Esophagus muscularis mucosa (tissue), 4 donors: ENCODE measurements around the gene ATP13A3. TPM values are rescaled to one million over a fixed set of nuclear protein-coding genes. Genes with fewer than 3 reads are reported as not detected.
"Not testable (repeated sequence)": the region's sequence is repeated elsewhere in the genome, so short reads cannot be mapped to it uniquely, and the experiment has no call there.

Experiments
- DNase-seq: peaks from one replicate; pipeline ENCODE4 v3.0.0-alpha.2; 2017; ENCODE audit errors: extremely low spot score
- H3K27ac ChIP-seq, 4 donors: fragments of 200-600 bp; sonication (generic); replicated peaks in 1 of 4; 1 replicate in 3 of 4; 2 replicates in 1 of 4; pipeline ENCODE4 v1.5.1; 2016 to 2019; ENCODE audit warnings: mild to moderate bottlenecking in 1 of 4
- H3K27me3 ChIP-seq, 4 donors: fragments of 200-600 bp; sonication (generic); one replicate each; pipeline versions ENCODE4 v1.5.1 to v1.6.0; 2016 to 2019
- H3K36me3 ChIP-seq, 4 donors: fragments of 200-600 bp; sonication (generic); one replicate each; pipeline ENCODE4 v1.5.1; 2016 to 2019
- H3K4me1 ChIP-seq, 4 donors: fragments of 200-600 bp; sonication (generic); one replicate each; pipeline ENCODE4 v1.5.1; 2016 to 2019
- H3K4me3 ChIP-seq, 4 donors: fragments of 200-600 bp; sonication (generic); 1 replicate in 2 of 4; 2 replicates in 2 of 4; pipeline ENCODE4 v1.5.1; 2016 to 2019; ENCODE audit warnings: mild to moderate bottlenecking in 4 of 4, moderate library complexity in 1 of 4
- H3K9me3 ChIP-seq, 4 donors: fragments of 200-600 bp; sonication (generic); 1 replicate in 3 of 4; 2 replicates in 1 of 4; pipeline ENCODE4 v1.5.1; 2016 to 2019
- EP300 ChIP-seq: sonication (generic); formaldehyde crosslinking; IDR thresholded peaks from one replicate; pipeline ENCODE4 v1.6.1; 2017; ENCODE audit warnings: antibody characterized with exemption
- POLR2A ChIP-seq: fragments of 450-650 bp; IDR thresholded peaks from one replicate; pipeline ENCODE4 v1.6.1; 2017; ENCODE audit warnings: antibody characterized with exemption, moderate library complexity, mild to moderate bottlenecking, low read depth
- POLR2AphosphoS5 ChIP-seq, 2 donors: sonication (generic); formaldehyde crosslinking; IDR thresholded peaks; one replicate each; pipeline ENCODE4 v1.6.1; 2017; ENCODE audit warnings: antibody characterized with exemption in 2 of 2
- WGBS: methylation state at CpG from one replicate; pipeline ENCODE4 v1.1.5; 2018; 5-methylcytosine and 5-hydroxymethylcytosine counted together
- intact Hi-C: fragments of 100-400 bp; cut with DNase I; formaldehyde crosslinking; loops from one replicate; pipeline ENCODE4 v1.15.1; 2023
- total RNA-seq, 4 donors: library from RNA; depleted of rRNA; stranded (reverse); fragments of >200 nt; gene quantifications; one replicate each; pipeline versions ENCODE4 v1.1.0 to v1.2.1, GENCODE V29; 2016
- TF ChIP-seq, protein P1 (sequence below), 3 experiments: fragments of 200-600 bp in 2 of 3; fragments of 450-650 bp in 1 of 3; sonication (generic) in 2 of 3; IDR thresholded peaks; one replicate each; pipeline ENCODE4 v1.5.1; 2017 to 2019; ENCODE audit warnings: antibody characterized with exemption in 3 of 3, mild to moderate bottlenecking in 2 of 3, moderate library complexity in 1 of 3

Gene ATP13A3
- total RNA-seq, 4 donors from 2014 or later: 74.7 to 167 (median 91.0) TPM

DNA sequence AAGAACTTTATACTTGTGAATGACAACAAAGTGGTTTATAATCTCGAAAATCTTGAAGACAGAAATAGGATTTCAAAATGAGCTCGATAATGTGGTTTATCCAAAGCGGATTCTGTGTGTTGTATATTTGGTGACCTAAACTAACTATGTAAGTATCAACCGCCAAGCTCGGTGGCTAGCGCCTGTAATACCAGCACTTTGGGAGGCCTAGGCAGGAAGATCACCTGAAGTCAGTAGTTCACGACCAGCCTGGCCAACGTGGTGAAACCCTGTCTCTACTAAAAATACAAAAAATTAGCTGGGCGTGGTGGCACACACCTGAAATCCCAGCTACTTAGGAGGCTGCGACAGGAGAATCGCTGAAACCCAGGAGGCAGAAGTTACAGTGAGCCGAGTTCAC, 2.2 kb downstream of the ATP13A3 start:
- Histone ChIP-seq H3K36me3 (peaks cover 0 to 6% (median 2%) of the 10 kb centered on the region in 4 donors), H3K27ac (peak overlapping the region; percentile 90 to 93 (median 92)), H3K4me1 (peaks cover 38 to 70% (median 68%) of the 10 kb centered on the region in 4 donors), H3K9me3 (no peaks in the 10 kb centered on the region), H3K27me3 (no peaks in the 10 kb centered on the region), H3K4me3 (peak overlapping the region in 2 of 4 donors; percentile 80 to 85)
- DNase-seq: no peak
- intact Hi-C loops: no loop called here
- WGBS: 92% methylated on average over 12 of the region's 12 CpGs
- TF ChIP-seq POLR2AphosphoS5 (IDR thresholded peaks at IDR 0.05) (no peak), EP300 (no peak), POLR2A (no peak)
- TF ChIP-seq, protein P1, sequence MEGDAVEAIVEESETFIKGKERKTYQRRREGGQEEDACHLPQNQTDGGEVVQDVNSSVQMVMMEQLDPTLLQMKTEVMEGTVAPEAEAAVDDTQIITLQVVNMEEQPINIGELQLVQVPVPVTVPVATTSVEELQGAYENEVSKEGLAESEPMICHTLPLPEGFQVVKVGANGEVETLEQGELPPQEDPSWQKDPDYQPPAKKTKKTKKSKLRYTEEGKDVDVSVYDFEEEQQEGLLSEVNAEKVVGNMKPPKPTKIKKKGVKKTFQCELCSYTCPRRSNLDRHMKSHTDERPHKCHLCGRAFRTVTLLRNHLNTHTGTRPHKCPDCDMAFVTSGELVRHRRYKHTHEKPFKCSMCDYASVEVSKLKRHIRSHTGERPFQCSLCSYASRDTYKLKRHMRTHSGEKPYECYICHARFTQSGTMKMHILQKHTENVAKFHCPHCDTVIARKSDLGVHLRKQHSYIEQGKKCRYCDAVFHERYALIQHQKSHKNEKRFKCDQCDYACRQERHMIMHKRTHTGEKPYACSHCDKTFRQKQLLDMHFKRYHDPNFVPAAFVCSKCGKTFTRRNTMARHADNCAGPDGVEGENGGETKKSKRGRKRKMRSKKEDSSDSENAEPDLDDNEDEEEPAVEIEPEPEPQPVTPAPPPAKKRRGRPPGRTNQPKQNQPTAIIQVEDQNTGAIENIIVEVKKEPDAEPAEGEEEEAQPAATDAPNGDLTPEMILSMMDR (IDR thresholded peaks at IDR 0.05): no peak

DNA sequence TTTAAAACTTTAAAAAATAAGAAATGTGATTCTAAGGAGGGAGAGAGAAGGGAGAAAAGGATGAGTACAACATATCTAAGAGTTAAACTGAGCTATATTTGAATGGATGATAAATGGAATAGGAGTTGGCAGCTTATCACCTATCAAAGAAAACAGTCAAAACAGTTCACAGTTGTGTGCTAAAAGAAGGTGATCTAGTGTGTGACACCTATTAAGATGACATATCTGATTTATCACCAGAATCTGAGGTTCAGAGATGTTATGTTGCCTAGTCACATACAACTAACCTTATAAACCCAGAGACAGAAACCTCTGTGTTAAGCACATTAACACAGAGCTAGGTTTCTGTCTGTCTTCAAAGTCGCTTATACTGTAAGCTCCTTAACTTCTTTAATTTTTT, 3.0 kb downstream of the ATP13A3 start:
- Histone ChIP-seq H3K27me3 (no peaks in the 10 kb centered on the region), H3K4me1 (peaks cover 40 to 70% (median 68%) of the 10 kb centered on the region in 4 donors), H3K36me3 (peaks cover 0 to 6% (median 2%) of the 10 kb centered on the region in 4 donors), H3K9me3 (no peaks in the 10 kb centered on the region), H3K27ac (no peak overlapping the region), H3K4me3 (no peak overlapping the region)
- 80% methylated on average over 1 of the region's 1 CpG for WGBS
- TF ChIP-seq EP300 (no peak), POLR2A (no peak), POLR2AphosphoS5 (IDR thresholded peaks at IDR 0.05) (no peak)
- TF ChIP-seq, protein P1 (IDR thresholded peaks at IDR 0.05): no peak
- intact Hi-C loops: no loop called here
- DNase-seq: no peak

DNA sequence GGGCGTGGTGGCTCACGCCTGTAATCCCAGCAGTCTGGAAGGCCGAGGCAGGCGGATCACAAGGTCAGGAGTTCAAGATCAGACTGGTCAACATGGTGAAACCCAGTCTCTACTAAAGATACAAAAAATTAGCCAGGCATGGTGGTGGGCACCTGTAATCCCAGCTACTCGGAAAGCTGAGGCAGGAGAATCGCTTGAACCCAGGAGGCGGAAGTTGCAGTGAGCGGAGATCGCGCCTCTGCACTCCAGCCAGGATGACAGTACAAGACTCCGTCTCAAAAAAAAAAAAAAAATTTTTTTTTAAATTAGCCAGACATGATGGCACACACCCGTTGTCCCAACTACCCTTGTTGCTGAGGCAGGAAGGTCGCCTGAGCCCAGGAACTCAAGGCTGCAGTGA, 4.0 kb downstream of the ATP13A3 start:
- 93% methylated on average over 13 of the region's 13 CpGs for WGBS
- H3K36me3 ChIP-seq: peaks cover 0 to 12% (median 2%) of the 10 kb centered on the region in 4 donors
- intact Hi-C loops: not testable (repeated sequence)

DNA sequence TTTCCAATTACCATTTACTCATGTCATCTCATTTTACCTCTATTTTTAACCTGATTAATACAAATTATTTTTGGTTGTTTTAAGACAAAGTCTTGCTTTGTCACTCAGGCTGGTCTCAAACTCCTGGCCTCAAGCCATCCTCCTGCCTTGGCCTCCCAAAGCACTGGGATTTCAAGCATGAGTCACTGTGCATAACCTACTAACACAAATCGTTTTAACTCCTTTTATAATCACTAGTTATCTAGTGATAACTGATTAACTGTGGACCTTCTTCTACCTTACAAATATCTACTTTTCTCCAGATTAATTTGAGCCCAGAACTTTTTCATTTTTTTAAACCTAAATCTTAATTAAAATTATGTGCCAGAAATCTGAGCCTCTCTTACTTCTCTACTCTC, 4.6 kb downstream of the ATP13A3 start:
- WGBS: 28% methylated on average over 1 of the region's 1 CpG
- intact Hi-C loops: no loop called here
- TF ChIP-seq EP300: no peak
- TF ChIP-seq, protein P1 (IDR thresholded peaks at IDR 0.05): no peak
- TF ChIP-seq POLR2A: no peak
- peaks cover 40 to 62% (median 59%) of the 10 kb centered on the region in 4 donors for H3K4me1 ChIP-seq
- H3K27me3 ChIP-seq: no peaks in the 10 kb centered on the region
- no peaks in the 10 kb centered on the region for H3K9me3 ChIP-seq
- no peak overlapping the region for H3K27ac ChIP-seq
- no peak overlapping the region for H3K4me3 ChIP-seq
- DNase-seq: no peak
- peaks cover 0 to 12% (median 2%) of the 10 kb centered on the region in 4 donors for H3K36me3 ChIP-seq

More for the DNA sequence above, 4.0 kb downstream of the ATP13A3 start:
- H3K4me1 ChIP-seq: peaks cover 40 to 65% (median 64%) of the 10 kb centered on the region in 4 donors
- H3K4me3 ChIP-seq, H3K27ac ChIP-seq, H3K9me3 ChIP-seq, H3K27me3 ChIP-seq, DNase-seq: not testable (repeated sequence)

DNA sequence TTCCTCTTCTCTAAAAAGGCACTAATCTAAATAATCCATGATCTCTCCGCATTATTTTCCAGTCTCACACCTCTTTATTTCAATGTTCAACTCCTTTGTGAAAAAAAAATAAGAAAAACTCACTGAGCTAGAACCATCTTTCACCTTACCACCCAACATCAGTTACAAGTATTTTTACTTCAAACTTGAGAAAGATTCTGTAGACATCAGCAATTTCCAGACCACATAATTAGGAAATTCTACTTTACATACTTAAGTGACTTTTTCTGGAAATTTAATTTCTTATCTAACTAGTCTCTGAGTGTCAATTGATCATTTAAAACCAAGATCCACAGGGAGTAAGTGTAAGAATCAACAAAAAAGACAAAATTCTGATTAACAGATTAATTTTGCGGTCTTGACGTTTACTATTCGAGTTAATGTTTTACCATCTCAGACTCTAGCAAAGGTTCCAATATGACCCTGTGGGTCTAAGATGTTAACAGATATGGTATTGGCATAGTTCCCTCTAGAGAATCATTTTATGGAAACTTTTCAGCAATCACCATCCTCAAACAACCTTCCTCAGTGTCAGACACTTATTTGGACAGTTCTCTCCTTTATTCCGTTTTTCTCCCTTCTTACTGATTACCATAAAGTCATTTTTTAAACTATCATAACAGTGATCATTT, 5.1 kb downstream of the ATP13A3 start:
- no peaks in the 10 kb centered on the region for H3K27me3 ChIP-seq
- H3K4me1 ChIP-seq: peaks cover 40 to 64% (median 59%) of the 10 kb centered on the region in 4 donors
- H3K9me3 ChIP-seq: no peaks in the 10 kb centered on the region
- WGBS: 89% methylated on average over 5 of the region's 5 CpGs
- peak overlapping the region in 1 of 4 donors; percentile 31 for H3K27ac ChIP-seq
- intact Hi-C loops: no loop called here
- H3K4me3 ChIP-seq: no peak overlapping the region
- no peak for DNase-seq
- TF ChIP-seq EP300 (no peak), POLR2A (no peak), POLR2AphosphoS5 (IDR thresholded peaks at IDR 0.05) (no peak)
- TF ChIP-seq, protein P1 (IDR thresholded peaks at IDR 0.05): no peak
- peaks cover 0 to 12% (median 2%) of the 10 kb centered on the region in 4 donors for H3K36me3 ChIP-seq
